Karpas-422 (cell line): ENCODE measurements around the gene OSBPL2. TPM values are rescaled to one million over a fixed set of nuclear protein-coding genes. Genes with fewer than 3 reads are reported as not detected.

ENCODE experiments used
- DNase-seq: peaks from one replicate; pipeline ENCODE4 v3.0.0-alpha.2; 2015
- H2AFZ ChIP-seq: fragments of 200-600 bp; sonication (generic); 2 replicates; pipeline ENCODE4 v1.6.1; 2014; ENCODE audit warnings: antibody characterized with exemption, low read length, mixed read lengths
- H3K27ac ChIP-seq: fragments of 200-600 bp; sonication (generic); 2 replicates; pipeline ENCODE4 v1.5.1; 2014; ENCODE audit warnings: mild to moderate bottlenecking, low read length, moderate library complexity
- H3K27me3 ChIP-seq: fragments of 200-600 bp; sonication (generic); 2 replicates; pipeline ENCODE4 v1.6.1; 2014; ENCODE audit warnings: low read length, mixed read lengths
- H3K36me3 ChIP-seq: fragments of 200-600 bp; sonication (generic); 2 replicates; pipeline ENCODE4 v1.6.1; 2014; ENCODE audit warnings: low read length, mixed read lengths; ENCODE audit not compliant: insufficient read depth
- H3K4me1 ChIP-seq: fragments of 200-600 bp; sonication (generic); 2 replicates; pipeline ENCODE4 v1.6.1; 2014; ENCODE audit warnings: mild to moderate bottlenecking, low read length, mixed read lengths
- H3K4me2 ChIP-seq: fragments of 200-600 bp; sonication (generic); 2 replicates; pipeline ENCODE4 v1.6.1; 2014; ENCODE audit warnings: low read length, low read depth, mild to moderate bottlenecking; ENCODE audit not compliant: poor library complexity, severe bottlenecking
- H3K4me3 ChIP-seq: fragments of 200-600 bp; sonication (generic); 2 replicates; pipeline ENCODE4 v1.5.1; 2014; ENCODE audit warnings: mild to moderate bottlenecking, antibody characterized with exemption, low read length, mixed read lengths
- H3K79me2 ChIP-seq: fragments of 200-600 bp; sonication (generic); 2 replicates; pipeline ENCODE4 v1.6.1; 2014; ENCODE audit warnings: mild to moderate bottlenecking, low read length, mixed read lengths
- H3K9ac ChIP-seq: fragments of 200-600 bp; sonication (generic); 2 replicates; pipeline ENCODE4 v1.6.0; 2014; ENCODE audit warnings: low read length
- H3K9me2 ChIP-seq: fragments of 200-600 bp; sonication (generic), shearing (Covaris generic); replicated peaks from 2 replicates; pipeline ENCODE4 v1.6.0; 2014; ENCODE audit warnings: mild to moderate bottlenecking, low read length, moderate library complexity; ENCODE audit not compliant: insufficient read depth
- H3K9me3 ChIP-seq: fragments of 300-700, 200-600 bp; sonication (generic); 2 replicates; pipeline ENCODE4 v1.6.1; 2014; ENCODE audit warnings: low read length, mixed read lengths
- H4K20me1 ChIP-seq: fragments of 200-600 bp; sonication (generic); 2 replicates; pipeline ENCODE4 v1.6.1; 2014; ENCODE audit warnings: mild to moderate bottlenecking, antibody characterized with exemption, low read length, low read depth; ENCODE audit not compliant: insufficient read depth
- total RNA-seq: library from RNA; depleted of rRNA; stranded (reverse); fragments of >200 nt; shearing (Covaris generic); gene quantifications from 2 replicates; pipeline ENCODE4 v1.2.3, GENCODE V29; 2014; ENCODE audit warnings: low replicate concordance

Gene OSBPL2
- total RNA-seq, 1 experiment from 2014 or later = 22.6 TPM

- no peak for DNase-seq
- no peak overlapping the region for H3K4me3 ChIP-seq
- H3K27me3 ChIP-seq = no peaks in the 10 kb centered on the region
- no peak overlapping the region for H3K9ac ChIP-seq
- no peaks in the 10 kb centered on the region for H3K9me2 ChIP-seq
- no peaks in the 10 kb centered on the region for H4K20me1 ChIP-seq
- H3K9me3 ChIP-seq = peaks cover 2% of the 10 kb centered on the region; the same call in 1 of the 2 replicates
- H3K4me1 ChIP-seq = no peaks in the 10 kb centered on the region
- no peaks in the 10 kb centered on the region for H3K36me3 ChIP-seq
- no peaks in the 10 kb centered on the region for H3K79me2 ChIP-seq
- no peak overlapping the region for H3K4me2 ChIP-seq
- H3K27ac ChIP-seq = no peak overlapping the region
- no peak overlapping the region for H2AFZ ChIP-seq
These were observed 76.5 kb downstream of the OSBPL2 start for GRCh38 chr20:62314711-62315302.

GRCh38 chr20:62315773-62316172 is 77.5 kb downstream of the OSBPL2 start:
- Histone ChIP-seq H4K20me1 (no peaks in the 10 kb centered on the region), H2AFZ (no peak overlapping the region)

GRCh38 chr20:62316331-62317166 is 78.2 kb downstream of the OSBPL2 start:
- H4K20me1 ChIP-seq = no peaks in the 10 kb centered on the region

More at GRCh38 chr20:62315773-62316172, 77.5 kb downstream of the OSBPL2 start:
- Histone ChIP-seq H3K79me2 (no peaks in the 10 kb centered on the region), H3K9me2 (no peaks in the 10 kb centered on the region), H3K4me3 (no peak overlapping the region), H3K36me3 (no peaks in the 10 kb centered on the region), H3K9ac (no peak overlapping the region), H3K9me3 (peaks cover 2% of the 10 kb centered on the region; the same call in 1 of the 2 replicates), H3K27ac (no peak overlapping the region), H3K4me2 (no peak overlapping the region), H3K27me3 (no peaks in the 10 kb centered on the region), H3K4me1 (no peaks in the 10 kb centered on the region)
- DNase-seq = no peak

GRCh38 chr20:62317167-62317655 is 78.9 kb downstream of the OSBPL2 start:
- no peaks in the 10 kb centered on the region for H3K27me3 ChIP-seq

More at GRCh38 chr20:62316331-62317166, 78.2 kb downstream of the OSBPL2 start:
- no peak for DNase-seq
- Histone ChIP-seq H3K4me1 (no peaks in the 10 kb centered on the region), H3K27me3 (no peaks in the 10 kb centered on the region), H2AFZ (no peak overlapping the region), H3K79me2 (no peaks in the 10 kb centered on the region), H3K9ac (no peak overlapping the region), H3K9me3 (peaks cover 2% of the 10 kb centered on the region; the same call in 1 of the 2 replicates), H3K4me2 (no peak overlapping the region), H3K27ac (no peak overlapping the region), H3K36me3 (no peaks in the 10 kb centered on the region), H3K9me2 (no peaks in the 10 kb centered on the region), H3K4me3 (no peak overlapping the region)

GRCh38 chr20:62318400-62319345 is 80.4 kb downstream of the OSBPL2 start:
- H3K9me3 ChIP-seq = peaks cover 2% of the 10 kb centered on the region; the same call in 1 of the 2 replicates
- H4K20me1 ChIP-seq = no peaks in the 10 kb centered on the region
- H3K36me3 ChIP-seq = no peaks in the 10 kb centered on the region
- H3K27ac ChIP-seq = no peak overlapping the region
- H2AFZ ChIP-seq = no peak overlapping the region
- no peak overlapping the region for H3K4me2 ChIP-seq
- no peaks in the 10 kb centered on the region for H3K27me3 ChIP-seq
- no peak overlapping the region for H3K9ac ChIP-seq
- DNase-seq = no peak
- no peaks in the 10 kb centered on the region for H3K9me2 ChIP-seq
- no peaks in the 10 kb centered on the region for H3K4me1 ChIP-seq
- H3K4me3 ChIP-seq = no peak overlapping the region
- H3K79me2 ChIP-seq = no peaks in the 10 kb centered on the region

More at GRCh38 chr20:62317167-62317655, 78.9 kb downstream of the OSBPL2 start:
- no peaks in the 10 kb centered on the region for H4K20me1 ChIP-seq
- no peaks in the 10 kb centered on the region for H3K9me2 ChIP-seq
- H3K4me3 ChIP-seq = no peak overlapping the region
- no peaks in the 10 kb centered on the region for H3K36me3 ChIP-seq
- no peaks in the 10 kb centered on the region for H3K4me1 ChIP-seq
- H3K4me2 ChIP-seq = no peak overlapping the region
- H3K9me3 ChIP-seq = peaks cover 2% of the 10 kb centered on the region; the same call in 1 of the 2 replicates
- no peak for DNase-seq
- no peak overlapping the region for H3K9ac ChIP-seq
- no peak overlapping the region for H3K27ac ChIP-seq
- no peak overlapping the region for H2AFZ ChIP-seq
- H3K79me2 ChIP-seq = no peaks in the 10 kb centered on the region

GRCh38 chr20:62319346-62319909 is 81.1 kb downstream of the OSBPL2 start:
- Histone ChIP-seq H4K20me1 (no peaks in the 10 kb centered on the region), H3K9me2 (no peaks in the 10 kb centered on the region), H3K4me1 (no peaks in the 10 kb centered on the region), H3K9me3 (peaks cover 2% of the 10 kb centered on the region; the same call in 1 of the 2 replicates), H3K9ac (no peak overlapping the region), H3K27me3 (no peaks in the 10 kb centered on the region), H3K79me2 (no peaks in the 10 kb centered on the region), H3K4me3 (no peak overlapping the region), H3K27ac (no peak overlapping the region), H2AFZ (no peak overlapping the region), H3K36me3 (no peaks in the 10 kb centered on the region), H3K4me2 (no peak overlapping the region)
- no peak for DNase-seq

- H4K20me1 ChIP-seq = no peaks in the 10 kb centered on the region
- no peaks in the 10 kb centered on the region for H3K79me2 ChIP-seq
- peak; percentile 88 for DNase-seq
- no peak overlapping the region for H3K4me3 ChIP-seq
- no peak overlapping the region for H2AFZ ChIP-seq
- H3K9me3 ChIP-seq = peaks cover 2% of the 10 kb centered on the region; the same call in 1 of the 2 replicates
- no peaks in the 10 kb centered on the region for H3K4me1 ChIP-seq
- H3K9ac ChIP-seq = no peak overlapping the region
- no peaks in the 10 kb centered on the region for H3K36me3 ChIP-seq
- H3K9me2 ChIP-seq = no peaks in the 10 kb centered on the region
- H3K27ac ChIP-seq = no peak overlapping the region
- no peaks in the 10 kb centered on the region for H3K27me3 ChIP-seq
- no peak overlapping the region for H3K4me2 ChIP-seq
These were observed 82.4 kb downstream of the OSBPL2 start for GRCh38 chr20:62320581-62321354.
